ENCODE results near the gene CELA3A. TPM values are rescaled to one million over a fixed set of nuclear protein-coding genes. Genes with fewer than 3 reads are reported as not detected.

The CELA3A gene
- total and polyA plus RNA-seq, 2 of the 13 experiments (the other 11 are each of a cell fraction or from before 2014, with no cell fraction given), result 0.09 TPM; not detected in 1

GRCh38 chr1:22021061-22021460, 19.6 kb downstream of the CELA3A start:
- Histone ChIP-seq H3K9me3 (ENCODE audit: low read length) (no peaks in the 10 kb centered on the region), H3K79me2 (ENCODE audit: insufficient read depth, low read length) (no peaks in the 10 kb centered on the region), H4K20me1 (ENCODE audit: insufficient read depth, low read length) (no peaks in the 10 kb centered on the region), H3K4me3 (replicated peaks in 1 of 3; ENCODE audit: insufficient read depth in 1 of 3, low read depth in 2 of 3, low read length in 3 of 3) (no peak overlapping the region), H3K9ac (ENCODE audit: insufficient read depth, low read depth, low read length) (no peak overlapping the region), H3K4me2 (ENCODE audit: low read depth, low read length) (no peak overlapping the region), H3K36me3 (replicated peaks in 1 of 2; ENCODE audit: control insufficient read depth in 1 of 2, insufficient read depth in 2 of 2, low read length in 2 of 2) (no peaks in the 10 kb centered on the region), H3K27me3 (ENCODE audit: control insufficient read depth in 1 of 2, insufficient read depth in 2 of 2, low read length in 2 of 2) (no peaks in the 10 kb centered on the region; a peak in 1 of 5 replicates), H2AFZ (ENCODE audit: low read length) (no peak overlapping the region), H3K4me1 (ENCODE audit: insufficient read depth, low read length) (peaks cover 30% of the 10 kb centered on the region), H3K27ac (ENCODE audit: extremely low read length, insufficient read depth, low read length) (no peak overlapping the region)
- FAIRE-seq (no peak), ATAC-seq (no peak), DNase-seq (ENCODE audit: low spot score) (no peak)
- in situ Hi-C loops (cut with HindIII; ENCODE audit: extremely low pct_ligation_motif_present, low pct_unique_long_range_greater_than_20kb) (no loop called here), intact Hi-C loops (cut with micrococcal nuclease; ENCODE audit: unreplicated experiment) (no loop called here)
- ChIA-PET CTCF (ENCODE audit: low intra/inter-chr PET ratio, low total read pairs) (no interaction called here), POLR2A (no interaction called here)
- BruUV-seq (replicated peaks), result no TSS peak
- WGBS (ENCODE audit: low lambda C conversion rate), result 64% methylated on average over 6 of the region's 6 CpGs
- TF ChIP-seq ZBTB7B (CRISPR knock-in tag; IDR thresholded peaks at IDR 0.05) (no peak), ZNF616 (CRISPR knock-in tag; IDR thresholded peaks at IDR 0.05; ENCODE audit: low read depth) (no peak), AKNA (CRISPR knock-in tag; IDR thresholded peaks at IDR 0.05; ENCODE audit: borderline replicate concordance) (no peak), TBX2 (CRISPR knock-in tag; IDR thresholded peaks at IDR 0.05; ENCODE audit: borderline replicate concordance) (no peak), RFX3 (CRISPR knock-in tag; IDR thresholded peaks at IDR 0.05) (no peak), ZNF512 (CRISPR knock-in tag; IDR thresholded peaks at IDR 0.05) (no peak), USF2 (IDR thresholded peaks at IDR 0.05; ENCODE audit: low read depth, low read length) (no peak), USF2 (CRISPR knock-in tag; IDR thresholded peaks at IDR 0.05; ENCODE audit: borderline replicate concordance) (no peak), NONO (IDR thresholded peaks at IDR 0.05) (no peak), NONO (CRISPR knock-in tag; conservative IDR thresholded peaks at IDR 0.05) (no peak), TERF1 (CRISPR knock-in tag; IDR thresholded peaks at IDR 0.05) (no peak), SETDB1 (CRISPR knock-in tag; IDR thresholded peaks at IDR 0.05; ENCODE audit: borderline replicate concordance) (no peak), ZNF3 (CRISPR knock-in tag; IDR thresholded peaks at IDR 0.05) (no peak), CBX2 (IDR thresholded peaks at IDR 0.05; ENCODE audit: low read depth, low read length) (no peak), CBX2 (CRISPR knock-in tag; IDR thresholded peaks at IDR 0.05; ENCODE audit: low read depth) (no peak), ZNF709 (CRISPR knock-in tag; IDR thresholded peaks at IDR 0.05) (no peak), ZNF549 (CRISPR knock-in tag; IDR thresholded peaks at IDR 0.05) (no peak)
